ENCODE measurements around the gene SLC16A2.

The SLC16A2 gene

DNA sequence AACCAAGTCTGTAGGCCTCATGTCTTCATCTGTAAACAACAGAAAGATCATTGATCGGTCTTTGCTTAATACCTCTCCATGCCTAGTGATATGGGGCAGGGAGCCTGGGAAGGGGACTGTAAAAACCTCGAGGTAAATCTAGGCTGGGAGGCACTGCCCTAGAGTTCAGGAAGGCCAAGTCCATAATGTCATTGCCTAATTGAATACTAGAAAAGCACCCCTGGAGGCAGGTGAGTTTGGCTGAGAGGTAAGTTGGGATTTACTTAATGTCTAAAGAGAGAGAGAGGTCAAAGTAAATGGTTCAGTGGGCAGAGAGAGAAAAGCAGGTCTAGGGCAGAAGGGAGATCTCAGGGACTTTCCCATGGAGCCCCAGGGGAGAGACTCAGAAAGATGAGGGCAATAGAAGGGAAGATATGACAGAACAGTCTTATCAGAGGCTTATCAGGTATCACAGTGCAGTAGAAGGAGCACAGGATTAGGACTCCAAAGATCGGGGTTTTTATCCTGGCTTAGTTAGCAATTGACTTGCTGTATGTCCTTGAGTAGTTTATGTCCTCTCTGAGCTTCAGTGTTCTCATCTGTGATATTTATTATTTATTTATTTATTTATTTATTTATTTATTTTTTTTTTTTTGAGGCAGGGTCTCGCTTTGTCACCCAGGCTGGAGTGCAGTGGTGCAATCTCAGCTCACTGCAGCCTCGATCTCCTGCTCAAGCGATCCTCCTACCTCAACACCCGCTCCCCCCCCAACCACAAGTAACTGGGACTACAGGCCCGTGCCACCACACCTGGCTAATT lies 85.2 kb downstream of the SLC16A2 start:
- no peaks in the 10 kb centered on the region for H3K36me3 ChIP-seq (ENCODE audit: control insufficient read depth in 2 of 2, insufficient read depth in 1 of 2, low read length in 2 of 2)
- H3K27ac ChIP-seq (ENCODE audit: extremely low read depth, low read depth, low read length), result no peak overlapping the region
- H3K4me1 ChIP-seq (ENCODE audit: control insufficient read depth, insufficient read depth, low read length), result no peaks in the 10 kb centered on the region
- POLR2A ChIA-PET, result no interaction called here
- no peak overlapping the region for H3K4me3 ChIP-seq (ENCODE audit: low read depth, low read length)
- no peaks in the 10 kb centered on the region for H3K9me3 ChIP-seq (ENCODE audit: control insufficient read depth, insufficient read depth, low read depth, low read length)
- CTCF ChIA-PET, result interaction anchor here (0.7 to 1.0 kb wide), 3 partner anchors 12 to 1389 kb away, joined by 3 read pairs; no protein-coding TSS in a partner anchor
- 0 out of 2 replicates have a peak, but pooled peaks have one; percentile 62 for TF ChIP-seq ZNF202 (tag by site-specific recombination; IDR thresholded peaks at IDR 0.05; ENCODE audit: borderline replicate concordance)
- TF ChIP-seq ZNF426 (tag by site-specific recombination; IDR thresholded peaks at IDR 0.05), result peak; percentile 71
- TF ChIP-seq ZNF529 (tag by site-specific recombination; IDR thresholded peaks at IDR 0.05; ENCODE audit: insufficient replicate concordance), result no peak
- peak; percentile 30; the same call in 1 of the 2 replicates for TF ChIP-seq ZFP3 (tag by site-specific recombination; IDR thresholded peaks at IDR 0.05; ENCODE audit: low read depth)
- 0 out of 2 replicates have a peak, but pooled peaks have one; percentile 48 for TF ChIP-seq ZNF560 (tag by site-specific recombination; IDR thresholded peaks at IDR 0.05; ENCODE audit: borderline replicate concordance)
- TF ChIP-seq ZNF585B (tag by site-specific recombination; IDR thresholded peaks at IDR 0.05), result no peak
- TF ChIP-seq, protein P1, sequence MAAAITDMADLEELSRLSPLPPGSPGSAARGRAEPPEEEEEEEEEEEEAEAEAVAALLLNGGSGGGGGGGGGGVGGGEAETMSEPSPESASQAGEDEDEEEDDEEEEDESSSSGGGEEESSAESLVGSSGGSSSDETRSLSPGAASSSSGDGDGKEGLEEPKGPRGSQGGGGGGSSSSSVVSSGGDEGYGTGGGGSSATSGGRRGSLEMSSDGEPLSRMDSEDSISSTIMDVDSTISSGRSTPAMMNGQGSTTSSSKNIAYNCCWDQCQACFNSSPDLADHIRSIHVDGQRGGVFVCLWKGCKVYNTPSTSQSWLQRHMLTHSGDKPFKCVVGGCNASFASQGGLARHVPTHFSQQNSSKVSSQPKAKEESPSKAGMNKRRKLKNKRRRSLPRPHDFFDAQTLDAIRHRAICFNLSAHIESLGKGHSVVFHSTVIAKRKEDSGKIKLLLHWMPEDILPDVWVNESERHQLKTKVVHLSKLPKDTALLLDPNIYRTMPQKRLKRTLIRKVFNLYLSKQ (tag by site-specific recombination; IDR thresholded peaks at IDR 0.05; ENCODE audit: borderline replicate concordance), result peak; percentile 52; the same call in 1 of the 2 replicates
- TF ChIP-seq, protein P2, sequence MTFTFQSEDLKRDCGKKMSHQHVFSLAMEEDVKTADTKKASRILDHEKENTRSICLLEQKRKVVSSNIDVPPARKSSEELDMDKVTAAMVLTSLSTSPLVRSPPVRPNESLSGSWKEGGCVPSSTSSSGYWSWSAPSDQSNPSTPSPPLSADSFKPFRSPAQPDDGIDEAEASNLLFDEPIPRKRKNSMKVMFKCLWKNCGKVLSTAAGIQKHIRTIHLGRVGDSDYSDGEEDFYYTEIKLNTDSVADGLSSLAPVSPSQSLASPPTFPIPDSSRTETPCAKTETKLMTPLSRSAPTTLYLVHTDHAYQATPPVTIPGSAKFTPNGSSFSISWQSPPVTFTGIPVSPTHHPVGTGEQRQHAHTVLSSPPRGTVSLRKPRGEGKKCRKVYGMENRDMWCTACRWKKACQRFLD (tag by site-specific recombination; IDR thresholded peaks at IDR 0.05), result 0 out of 2 replicates have a peak, but pooled peaks have one; percentile 35
- TF ChIP-seq ZNF391 (tag by site-specific recombination; IDR thresholded peaks at IDR 0.05; ENCODE audit: borderline replicate concordance, low read depth), result no peak
- TF ChIP-seq ZNF266 (tag by site-specific recombination; IDR thresholded peaks at IDR 0.05; ENCODE audit: low read depth), result peak; percentile 75
- peak; percentile 55 for TF ChIP-seq ZXDB (tag by site-specific recombination; IDR thresholded peaks at IDR 0.05)
- TF ChIP-seq ZNF623 (tag by site-specific recombination; IDR thresholded peaks at IDR 0.05), result peak; percentile 66
- peak; percentile 33; the same call in 1 of the 2 replicates for TF ChIP-seq ZNF629 (tag by site-specific recombination; IDR thresholded peaks at IDR 0.05)
- peak; percentile 34; the same call in 1 of the 2 replicates for TF ChIP-seq ZNF654 (tag by site-specific recombination; IDR thresholded peaks at IDR 0.05; ENCODE audit: low read depth)
- TF ChIP-seq, protein P3, sequence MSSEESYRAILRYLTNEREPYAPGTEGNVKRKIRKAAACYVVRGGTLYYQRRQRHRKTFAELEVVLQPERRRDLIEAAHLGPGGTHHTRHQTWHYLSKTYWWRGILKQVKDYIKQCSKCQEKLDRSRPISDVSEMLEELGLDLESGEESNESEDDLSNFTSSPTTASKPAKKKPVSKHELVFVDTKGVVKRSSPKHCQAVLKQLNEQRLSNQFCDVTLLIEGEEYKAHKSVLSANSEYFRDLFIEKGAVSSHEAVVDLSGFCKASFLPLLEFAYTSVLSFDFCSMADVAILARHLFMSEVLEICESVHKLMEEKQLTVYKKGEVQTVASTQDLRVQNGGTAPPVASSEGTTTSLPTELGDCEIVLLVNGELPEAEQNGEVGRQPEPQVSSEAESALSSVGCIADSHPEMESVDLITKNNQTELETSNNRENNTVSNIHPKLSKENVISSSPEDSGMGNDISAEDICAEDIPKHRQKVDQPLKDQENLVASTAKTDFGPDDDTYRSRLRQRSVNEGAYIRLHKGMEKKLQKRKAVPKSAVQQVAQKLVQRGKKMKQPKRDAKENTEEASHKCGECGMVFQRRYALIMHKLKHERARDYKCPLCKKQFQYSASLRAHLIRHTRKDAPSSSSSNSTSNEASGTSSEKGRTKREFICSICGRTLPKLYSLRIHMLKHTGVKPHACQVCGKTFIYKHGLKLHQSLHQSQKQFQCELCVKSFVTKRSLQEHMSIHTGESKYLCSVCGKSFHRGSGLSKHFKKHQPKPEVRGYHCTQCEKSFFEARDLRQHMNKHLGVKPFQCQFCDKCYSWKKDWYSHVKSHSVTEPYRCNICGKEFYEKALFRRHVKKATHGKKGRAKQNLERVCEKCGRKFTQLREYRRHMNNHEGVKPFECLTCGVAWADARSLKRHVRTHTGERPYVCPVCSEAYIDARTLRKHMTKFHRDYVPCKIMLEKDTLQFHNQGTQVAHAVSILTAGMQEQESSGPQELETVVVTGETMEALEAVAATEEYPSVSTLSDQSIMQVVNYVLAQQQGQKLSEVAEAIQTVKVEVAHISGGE (tag by site-specific recombination; conservative IDR thresholded peaks at IDR 0.05; ENCODE audit: low read depth), result peak; percentile 78
- no peak for TF ChIP-seq BCL11B (tag by site-specific recombination; IDR thresholded peaks at IDR 0.05; ENCODE audit: low read depth)
- TF ChIP-seq ZNF341 (tag by site-specific recombination; IDR thresholded peaks at IDR 0.05; ENCODE audit: low read depth), result peak; percentile 12; the same call in 1 of the 2 replicates
- TF ChIP-seq ZNF354C (tag by site-specific recombination; IDR thresholded peaks at IDR 0.05; ENCODE audit: borderline replicate concordance, low read depth), result 0 out of 2 replicates have a peak, but pooled peaks have one; percentile 9
- TF ChIP-seq ZNF433 (tag by site-specific recombination; IDR thresholded peaks at IDR 0.05; ENCODE audit: low read depth), result peak; percentile 61
- peak; percentile 71 for TF ChIP-seq ZNF555 (tag by site-specific recombination; conservative IDR thresholded peaks at IDR 0.05)
- 0 out of 2 replicates have a peak, but pooled peaks have one; percentile 42 for TF ChIP-seq ZNF558 (tag by site-specific recombination; IDR thresholded peaks at IDR 0.05)
- no peak for TF ChIP-seq YY1 (tag by site-specific recombination; IDR thresholded peaks at IDR 0.05)
- TF ChIP-seq ZBTB8A (tag by site-specific recombination; IDR thresholded peaks at IDR 0.05), result peak; percentile 49; the same call in 1 of the 2 replicates
- peak; percentile 87 for TF ChIP-seq ZNF140 (tag by site-specific recombination; IDR thresholded peaks at IDR 0.05)
- TF ChIP-seq ZNF510 (tag by site-specific recombination; IDR thresholded peaks at IDR 0.05; ENCODE audit: insufficient replicate concordance), result peak; percentile 61

Data from HEK293 (cell line).